ENCODE results near the gene PIGW.

- TF ChIP-seq, protein P1, sequence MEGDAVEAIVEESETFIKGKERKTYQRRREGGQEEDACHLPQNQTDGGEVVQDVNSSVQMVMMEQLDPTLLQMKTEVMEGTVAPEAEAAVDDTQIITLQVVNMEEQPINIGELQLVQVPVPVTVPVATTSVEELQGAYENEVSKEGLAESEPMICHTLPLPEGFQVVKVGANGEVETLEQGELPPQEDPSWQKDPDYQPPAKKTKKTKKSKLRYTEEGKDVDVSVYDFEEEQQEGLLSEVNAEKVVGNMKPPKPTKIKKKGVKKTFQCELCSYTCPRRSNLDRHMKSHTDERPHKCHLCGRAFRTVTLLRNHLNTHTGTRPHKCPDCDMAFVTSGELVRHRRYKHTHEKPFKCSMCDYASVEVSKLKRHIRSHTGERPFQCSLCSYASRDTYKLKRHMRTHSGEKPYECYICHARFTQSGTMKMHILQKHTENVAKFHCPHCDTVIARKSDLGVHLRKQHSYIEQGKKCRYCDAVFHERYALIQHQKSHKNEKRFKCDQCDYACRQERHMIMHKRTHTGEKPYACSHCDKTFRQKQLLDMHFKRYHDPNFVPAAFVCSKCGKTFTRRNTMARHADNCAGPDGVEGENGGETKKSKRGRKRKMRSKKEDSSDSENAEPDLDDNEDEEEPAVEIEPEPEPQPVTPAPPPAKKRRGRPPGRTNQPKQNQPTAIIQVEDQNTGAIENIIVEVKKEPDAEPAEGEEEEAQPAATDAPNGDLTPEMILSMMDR (IDR thresholded peaks at IDR 0.05; ENCODE audit: low read depth, low read length, poor library complexity, severe bottlenecking): no peak
- no peak for TF ChIP-seq EZH2phosphoT487 (IDR thresholded peaks at IDR 0.05; ENCODE audit: borderline replicate concordance, low read length)
Measured at GRCh38 chr17:36493956-36494355, 40.8 kb upstream of the PIGW start.
